Right lobe of liver (tissue), 6 donors: Measurements from ENCODE around the gene LACRT. TPM values are rescaled to one million over a fixed set of nuclear protein-coding genes. Genes with fewer than 3 reads are reported as not detected.

Experiments used
- ATAC-seq, 4 donors: fragments of 200-7000 bp; cut with Tn5 transposase; one replicate each; pipeline ENCODE4 v1.9.1; 2020; ENCODE audit warnings: mild to moderate bottlenecking in 4 of 4, moderate library complexity in 4 of 4
- DNase-seq, 3 donors: peaks; one replicate each; pipeline ENCODE4 v3.0.0-alpha.2; 2020
- H3K27ac ChIP-seq, 3 donors: fragments of 200-600 bp; one replicate each; pipeline ENCODE4 v1.8.0; 2022
- H3K27me3 ChIP-seq, 2 donors: fragments of 200-600 bp; one replicate each; pipeline ENCODE4 v1.8.0; 2022
- H3K36me3 ChIP-seq, 4 donors: fragments of 200-600 bp; sonication (generic) in 1 of 4; one replicate each; pipeline versions ENCODE4 v1.5.1 to v1.8.0; 2017 to 2022; ENCODE audit warnings: control low read depth in 1 of 4
- H3K4me1 ChIP-seq, 4 donors: fragments of 200-600 bp; sonication (generic) in 1 of 4; one replicate each; pipeline versions ENCODE4 v1.5.1 to v1.8.0; 2017 to 2022; ENCODE audit warnings: control low read depth in 1 of 4
- H3K4me3 ChIP-seq, 3 donors: fragments of 200-600 bp; one replicate each; pipeline ENCODE4 v1.8.0; 2022
- H3K9me3 ChIP-seq, 4 donors: fragments of 200-600 bp; sonication (generic) in 1 of 4; one replicate each; pipeline versions ENCODE4 v1.5.1 to v1.8.0; 2017 to 2022; ENCODE audit warnings: control low read depth in 1 of 4
- POLR2A ChIP-seq: fragments of 450-650 bp; IDR thresholded peaks from one replicate; pipeline ENCODE4 v1.6.1; 2017; ENCODE audit warnings: antibody characterized with exemption, mild to moderate bottlenecking
- WGBS: methylation state at CpG from one replicate; pipeline ENCODE4 v1.1.6; 2018; ENCODE audit warnings: low coverage, low lambda C conversion rate; ENCODE audit not compliant: insufficient coverage; ENCODE audit errors: missing lambda C conversion rate; 5-methylcytosine and 5-hydroxymethylcytosine counted together
- intact Hi-C, 2 donors: fragments of 100-400 bp; cut with DNase I; formaldehyde crosslinking; loops; one replicate each; pipeline versions ENCODE4 v1.11.2 to v1.14.1; 2022
- total RNA-seq, 6 experiments: library from RNA; depleted of rRNA in 2 of 6; stranded (reverse); fragments of >200 nt in 2 of 6; fragmentation: NEBNext Ultra II Directional in 3 of 6; extraction: Animal tissue kit (Norgen Biotek cat#: 25700) in 3 of 6; gene quantifications; one replicate each; pipeline versions ENCODE4 v1.1.0 to v1.2.4, GENCODE V29; 2016 to 2023
- TF ChIP-seq, protein P1 (sequence below), 4 donors: fragments of 200-600 bp in 3 of 4; fragments of 450-650 bp in 1 of 4; IDR thresholded peaks; one replicate each; pipeline versions ENCODE4 v1.5.1 to v1.8.0; 2016 to 2022; ENCODE audit warnings: antibody characterized with exemption in 4 of 4, mild to moderate bottlenecking in 2 of 4
- donor health status: DM: no; HTN: yes; CAD: no.
- donor health status: DM: no; HTN: no; CAD: no.
- donor health status: DM: no; HTN: no; CAD: no.
- donor health status: DM: no; HTN: yes; CAD: no.
- donor health status: DM: no; HTN: yes; CAD: no.

The LACRT gene
- total RNA-seq, 6 experiments from 2014 or later: not detected

DNA sequence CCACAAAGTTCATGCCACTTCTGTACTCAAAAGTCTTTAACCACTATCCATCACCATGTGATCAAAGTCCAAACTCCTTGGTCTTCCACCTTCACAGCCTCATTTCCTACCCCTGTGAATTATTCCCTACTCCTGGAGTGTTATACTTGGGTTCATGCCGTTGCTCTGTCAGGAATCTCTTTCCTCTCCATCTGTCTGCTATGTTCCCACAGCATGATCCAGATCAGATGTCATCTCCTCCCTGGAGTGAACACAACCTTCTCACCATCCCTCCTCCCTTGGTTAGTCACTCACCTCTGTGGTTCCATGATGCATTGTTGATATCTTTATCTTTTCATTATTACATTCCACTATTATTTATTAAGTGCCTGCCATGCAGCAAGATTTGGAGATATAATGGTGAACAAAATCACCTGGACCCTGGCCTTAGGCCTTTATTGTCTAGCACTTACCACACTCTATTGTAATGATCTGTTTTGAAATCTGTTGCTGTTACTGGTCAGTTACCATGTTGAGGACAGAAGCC is 22.4 kb downstream of the LACRT start:
- no peak overlapping the region for H3K27ac ChIP-seq
- H3K4me3 ChIP-seq: no peak overlapping the region
- intact Hi-C loops: no loop called here
- 73% methylated on average over 1 of the region's 1 CpG for WGBS
- no peaks in the 10 kb centered on the region for H3K4me1 ChIP-seq
- no peaks in the 10 kb centered on the region for H3K36me3 ChIP-seq
- TF ChIP-seq, protein P1, sequence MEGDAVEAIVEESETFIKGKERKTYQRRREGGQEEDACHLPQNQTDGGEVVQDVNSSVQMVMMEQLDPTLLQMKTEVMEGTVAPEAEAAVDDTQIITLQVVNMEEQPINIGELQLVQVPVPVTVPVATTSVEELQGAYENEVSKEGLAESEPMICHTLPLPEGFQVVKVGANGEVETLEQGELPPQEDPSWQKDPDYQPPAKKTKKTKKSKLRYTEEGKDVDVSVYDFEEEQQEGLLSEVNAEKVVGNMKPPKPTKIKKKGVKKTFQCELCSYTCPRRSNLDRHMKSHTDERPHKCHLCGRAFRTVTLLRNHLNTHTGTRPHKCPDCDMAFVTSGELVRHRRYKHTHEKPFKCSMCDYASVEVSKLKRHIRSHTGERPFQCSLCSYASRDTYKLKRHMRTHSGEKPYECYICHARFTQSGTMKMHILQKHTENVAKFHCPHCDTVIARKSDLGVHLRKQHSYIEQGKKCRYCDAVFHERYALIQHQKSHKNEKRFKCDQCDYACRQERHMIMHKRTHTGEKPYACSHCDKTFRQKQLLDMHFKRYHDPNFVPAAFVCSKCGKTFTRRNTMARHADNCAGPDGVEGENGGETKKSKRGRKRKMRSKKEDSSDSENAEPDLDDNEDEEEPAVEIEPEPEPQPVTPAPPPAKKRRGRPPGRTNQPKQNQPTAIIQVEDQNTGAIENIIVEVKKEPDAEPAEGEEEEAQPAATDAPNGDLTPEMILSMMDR (IDR thresholded peaks at IDR 0.05): no peak
- TF ChIP-seq POLR2A: no peak
- H3K9me3 ChIP-seq: no peaks in the 10 kb centered on the region
- ATAC-seq (no peak), DNase-seq (no peak)
- no peaks in the 10 kb centered on the region for H3K27me3 ChIP-seq

DNA sequence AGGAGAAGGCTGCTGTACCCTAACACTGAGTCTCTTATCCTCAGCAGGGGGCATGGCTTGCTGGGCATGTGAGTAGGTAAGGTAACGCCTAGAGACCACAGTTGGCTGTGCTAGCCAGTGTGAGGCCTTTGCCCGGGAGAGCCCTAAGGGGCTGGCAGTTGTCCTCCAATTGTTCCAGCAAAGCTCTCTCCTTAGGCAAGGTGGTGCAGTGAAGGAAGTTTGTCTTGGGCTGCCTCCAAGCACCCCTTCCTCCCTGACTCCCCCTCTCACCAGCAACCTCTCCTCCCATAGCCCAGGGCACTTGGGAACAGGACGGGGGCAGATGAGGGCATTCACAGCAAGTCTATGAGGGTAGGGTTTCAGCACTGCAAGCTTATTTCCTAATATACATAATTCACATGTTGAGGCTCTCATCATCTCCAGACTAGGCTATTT is 23.0 kb downstream of the LACRT start:
- no peak for ATAC-seq
- WGBS: 71% methylated on average over 1 of the region's 3 CpGs
- no peak overlapping the region for H3K4me3 ChIP-seq

DNA sequence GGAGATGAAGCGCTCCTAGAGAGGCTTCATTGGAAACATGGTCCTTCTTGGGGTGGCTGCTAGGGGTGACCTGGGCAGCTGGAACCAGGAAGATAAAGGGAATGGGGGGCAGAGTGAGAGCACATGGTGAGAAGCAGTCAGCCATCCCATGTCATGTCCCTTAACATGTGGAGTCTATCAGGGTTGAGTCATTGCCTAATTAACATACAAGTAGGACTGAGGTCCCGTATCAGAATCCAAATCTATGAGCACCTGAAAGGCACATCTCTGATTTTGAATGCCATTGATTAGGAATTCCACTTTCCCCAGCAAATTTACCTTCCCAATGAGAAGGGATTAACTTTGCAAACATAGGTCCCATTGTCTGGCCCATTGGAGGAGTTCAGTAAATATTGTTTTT is 25.9 kb downstream of the LACRT start:
- TF ChIP-seq, protein P1 (IDR thresholded peaks at IDR 0.05): no peak
- no peak for TF ChIP-seq POLR2A

More for the DNA sequence above, 23.0 kb downstream of the LACRT start:
- no peaks in the 10 kb centered on the region for H3K9me3 ChIP-seq
- intact Hi-C loops: no loop called here
- H3K4me1 ChIP-seq: no peaks in the 10 kb centered on the region
- H3K27me3 ChIP-seq: no peaks in the 10 kb centered on the region
- DNase-seq: no peak
- TF ChIP-seq, protein P1 (IDR thresholded peaks at IDR 0.05): no peak
- TF ChIP-seq POLR2A: no peak
- no peaks in the 10 kb centered on the region for H3K36me3 ChIP-seq
- no peak overlapping the region for H3K27ac ChIP-seq

DNA sequence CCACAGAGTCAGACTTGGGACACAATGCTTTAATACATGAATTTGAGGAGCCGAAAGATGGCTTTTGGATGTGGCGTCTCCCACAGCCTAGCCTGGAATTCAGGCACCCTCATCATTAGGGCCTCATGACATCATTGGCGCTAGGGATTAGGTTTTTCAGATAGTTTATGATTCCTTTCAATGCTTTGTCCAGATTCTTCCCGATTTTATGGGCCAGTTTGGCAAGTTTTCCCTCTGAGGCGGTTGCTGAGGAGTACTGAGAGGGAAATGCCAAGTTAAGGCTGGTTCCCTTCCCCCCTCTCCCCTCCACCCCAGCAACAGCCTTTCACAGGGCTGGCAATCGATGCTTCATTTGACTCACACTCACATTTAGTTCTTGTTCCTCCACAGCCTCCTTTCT is 26.5 kb downstream of the LACRT start:
- TF ChIP-seq POLR2A: no peak
- TF ChIP-seq, protein P1 (IDR thresholded peaks at IDR 0.05): no peak
- intact Hi-C loops: no loop called here
- H3K27ac ChIP-seq: no peak overlapping the region
- no peak for ATAC-seq
- H3K36me3 ChIP-seq: no peaks in the 10 kb centered on the region
- no peak overlapping the region for H3K4me3 ChIP-seq
- no peaks in the 10 kb centered on the region for H3K9me3 ChIP-seq
- no peaks in the 10 kb centered on the region for H3K4me1 ChIP-seq
- no peaks in the 10 kb centered on the region for H3K27me3 ChIP-seq
- WGBS: 31% methylated on average over 3 of the region's 6 CpGs
- DNase-seq: no peak

More for the DNA sequence above, 25.9 kb downstream of the LACRT start:
- Histone ChIP-seq H3K36me3 (no peaks in the 10 kb centered on the region), H3K4me1 (no peaks in the 10 kb centered on the region), H3K4me3 (no peak overlapping the region), H3K9me3 (no peaks in the 10 kb centered on the region), H3K27ac (no peak overlapping the region), H3K27me3 (no peaks in the 10 kb centered on the region)
- 100% methylated on average over 1 of the region's 2 CpGs for WGBS
- ATAC-seq (no peak), DNase-seq (no peak)
- intact Hi-C loops: no loop called here

GRCh38 chr12:54606556-54606955 is 28.1 kb downstream of the LACRT start:
- no peak for DNase-seq

More at GRCh38 chr12:54606556-54606955, 28.1 kb downstream of the LACRT start:
- Histone ChIP-seq H3K4me3 (no peak overlapping the region), H3K9me3 (no peaks in the 10 kb centered on the region), H3K36me3 (no peaks in the 10 kb centered on the region), H3K27me3 (no peaks in the 10 kb centered on the region), H3K27ac (no peak overlapping the region), H3K4me1 (no peaks in the 10 kb centered on the region)
- no peak for TF ChIP-seq POLR2A
- 57% methylated on average over 3 of the region's 4 CpGs for WGBS
- no peak for ATAC-seq
- intact Hi-C loops: no loop called here
